ENCODE data around the gene C1S. TPM values are rescaled to one million over a fixed set of nuclear protein-coding genes. Genes with fewer than 3 reads are reported as not detected.
A peak's percentile ranks its signal among the peaks of the same experiment; 100 is the strongest.

The C1S gene
- total RNA-seq, 4 donors from 2014 or later: 25.2 to 375 (median 110) TPM

GRCh38 chr12:7072554-7072953 lies 12.0 kb downstream of the C1S start:
- WGBS, 2 donors: 80 to 94% methylated on average over 6 of the region's 6 CpGs
- DNase-seq: no peak
- intact Hi-C loops (cut with DNase I): no loop called here
- H3K4me3 ChIP-seq: no peak overlapping the region
- peaks cover 6 to 20% (median 11%) of the 10 kb centered on the region in 3 donors for H3K4me1 ChIP-seq
- no peaks in the 10 kb centered on the region for H3K9me3 ChIP-seq
- peaks cover 0 to 20% (median 0%) of the 10 kb centered on the region in 3 donors for H3K36me3 ChIP-seq
- H3K27ac ChIP-seq: no peak overlapping the region
- H3K27me3 ChIP-seq: no peaks in the 10 kb centered on the region
- TF ChIP-seq, protein P1, sequence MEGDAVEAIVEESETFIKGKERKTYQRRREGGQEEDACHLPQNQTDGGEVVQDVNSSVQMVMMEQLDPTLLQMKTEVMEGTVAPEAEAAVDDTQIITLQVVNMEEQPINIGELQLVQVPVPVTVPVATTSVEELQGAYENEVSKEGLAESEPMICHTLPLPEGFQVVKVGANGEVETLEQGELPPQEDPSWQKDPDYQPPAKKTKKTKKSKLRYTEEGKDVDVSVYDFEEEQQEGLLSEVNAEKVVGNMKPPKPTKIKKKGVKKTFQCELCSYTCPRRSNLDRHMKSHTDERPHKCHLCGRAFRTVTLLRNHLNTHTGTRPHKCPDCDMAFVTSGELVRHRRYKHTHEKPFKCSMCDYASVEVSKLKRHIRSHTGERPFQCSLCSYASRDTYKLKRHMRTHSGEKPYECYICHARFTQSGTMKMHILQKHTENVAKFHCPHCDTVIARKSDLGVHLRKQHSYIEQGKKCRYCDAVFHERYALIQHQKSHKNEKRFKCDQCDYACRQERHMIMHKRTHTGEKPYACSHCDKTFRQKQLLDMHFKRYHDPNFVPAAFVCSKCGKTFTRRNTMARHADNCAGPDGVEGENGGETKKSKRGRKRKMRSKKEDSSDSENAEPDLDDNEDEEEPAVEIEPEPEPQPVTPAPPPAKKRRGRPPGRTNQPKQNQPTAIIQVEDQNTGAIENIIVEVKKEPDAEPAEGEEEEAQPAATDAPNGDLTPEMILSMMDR (IDR thresholded peaks at IDR 0.05): no peak
- TF ChIP-seq POLR2A (IDR thresholded peaks at IDR 0.05): no peak

DNA sequence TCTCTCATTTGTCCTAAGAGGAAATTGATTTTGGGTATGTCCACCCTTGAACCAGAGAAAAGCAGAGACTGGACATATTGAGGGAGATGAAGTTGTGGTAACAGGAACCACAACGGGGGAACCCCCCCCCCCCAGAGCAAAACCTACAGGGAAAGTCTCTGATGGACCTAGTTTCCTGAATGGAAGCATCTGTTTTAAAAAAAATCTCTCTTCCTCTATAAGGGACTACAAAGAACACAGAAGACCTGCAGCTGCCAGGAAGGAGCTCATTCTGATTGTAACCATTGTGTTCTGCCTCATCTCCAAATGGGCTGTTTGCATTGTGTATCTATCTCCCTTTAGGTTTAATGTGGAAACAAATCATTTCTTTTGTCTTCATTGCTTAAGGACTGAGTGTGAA lies 13.4 kb downstream of the C1S start:
- Histone ChIP-seq H3K4me3 (no peak overlapping the region), H3K9me3 (no peaks in the 10 kb centered on the region), H3K36me3 (peaks cover 0 to 16% (median 0%) of the 10 kb centered on the region in 3 donors), H3K27ac (no peak overlapping the region), H3K27me3 (no peaks in the 10 kb centered on the region), H3K4me1 (peaks cover 3 to 15% (median 7%) of the 10 kb centered on the region in 3 donors)
- TF ChIP-seq, protein P1 (IDR thresholded peaks at IDR 0.05): no peak
- TF ChIP-seq POLR2A (IDR thresholded peaks at IDR 0.05): no peak
- no peak for DNase-seq
- intact Hi-C loops (cut with DNase I): no loop called here
- 0 to 44% methylated on average over 1 of the region's 1 CpG for WGBS, 2 donors

- H3K4me1 ChIP-seq: peaks cover 14 to 24% (median 20%) of the 10 kb centered on the region in 3 donors
- H3K27ac ChIP-seq: peak overlapping the region in 2 of 4 donors; percentile 29 to 45
- H3K4me3 ChIP-seq: no peak overlapping the region
- intact Hi-C loops (cut with DNase I): no loop called here
- DNase-seq: no peak
- 66 to 88% methylated on average over 2 to 3 of the region's 3 CpGs for WGBS, 2 donors
- no peaks in the 10 kb centered on the region for H3K27me3 ChIP-seq
- TF ChIP-seq POLR2A (IDR thresholded peaks at IDR 0.05): no peak
- TF ChIP-seq, protein P1 (IDR thresholded peaks at IDR 0.05): no peak
- H3K9me3 ChIP-seq: no peaks in the 10 kb centered on the region
- peaks cover 0 to 4% (median 2%) of the 10 kb centered on the region in 3 donors for H3K36me3 ChIP-seq
Observed at GRCh38 chr12:7075518-7075917, 15.0 kb downstream of the C1S start.

DNA sequence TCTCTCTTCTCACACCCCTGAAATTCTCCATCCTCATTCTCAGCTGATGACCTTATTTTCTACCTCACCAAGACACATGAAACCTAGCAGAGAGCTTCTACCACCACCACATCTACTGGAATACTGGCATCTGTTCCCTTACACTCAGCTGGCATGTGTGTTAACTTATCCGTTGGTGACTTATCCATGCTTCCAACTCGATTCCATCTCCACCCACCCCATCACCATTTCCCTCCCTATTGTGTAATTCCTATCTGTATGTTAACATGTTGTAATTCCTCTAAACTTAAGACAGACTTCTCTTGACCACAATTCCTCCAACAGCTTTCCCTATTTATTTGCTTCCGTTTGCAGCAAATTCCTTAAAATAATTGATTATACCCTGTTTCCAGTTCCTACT lies 15.4 kb downstream of the C1S start:
- no peak for TF ChIP-seq POLR2A (IDR thresholded peaks at IDR 0.05)
- TF ChIP-seq, protein P1 (IDR thresholded peaks at IDR 0.05): no peak
- DNase-seq: no peak
- peaks cover 0 to 7% (median 4%) of the 10 kb centered on the region in 3 donors for H3K36me3 ChIP-seq
- WGBS, 2 donors: 47% methylated on average over 3 of the region's 3 CpGs
- intact Hi-C loops (cut with DNase I): no loop called here
- no peaks in the 10 kb centered on the region for H3K9me3 ChIP-seq
- H3K4me3 ChIP-seq: no peak overlapping the region
- no peaks in the 10 kb centered on the region for H3K27me3 ChIP-seq
- peak overlapping the region in 2 of 4 donors; percentile 29 to 45 for H3K27ac ChIP-seq
- H3K4me1 ChIP-seq: peaks cover 16 to 28% (median 24%) of the 10 kb centered on the region in 3 donors

GRCh38 chr12:7076493-7076892 lies 16.0 kb downstream of the C1S start:
- intact Hi-C loops (cut with DNase I): no loop called here
- DNase-seq: no peak
- Histone ChIP-seq H3K4me3 (no peak overlapping the region), H3K27ac (peak overlapping the region in 2 of 4 donors; percentile 17 to 37), H3K36me3 (peaks cover 0 to 12% (median 4%) of the 10 kb centered on the region in 3 donors), H3K27me3 (no peaks in the 10 kb centered on the region), H3K9me3 (no peaks in the 10 kb centered on the region), H3K4me1 (peaks cover 19 to 33% (median 25%) of the 10 kb centered on the region in 3 donors)
- 95 to 100% methylated on average over 2 to 4 of the region's 4 CpGs for WGBS, 2 donors
- TF ChIP-seq, protein P1 (IDR thresholded peaks at IDR 0.05): no peak
- TF ChIP-seq POLR2A (IDR thresholded peaks at IDR 0.05): no peak

Data from esophagus squamous epithelium (tissue), 5 donors.